ENCODE measurements around the gene TPO.

TPO gene

DNA sequence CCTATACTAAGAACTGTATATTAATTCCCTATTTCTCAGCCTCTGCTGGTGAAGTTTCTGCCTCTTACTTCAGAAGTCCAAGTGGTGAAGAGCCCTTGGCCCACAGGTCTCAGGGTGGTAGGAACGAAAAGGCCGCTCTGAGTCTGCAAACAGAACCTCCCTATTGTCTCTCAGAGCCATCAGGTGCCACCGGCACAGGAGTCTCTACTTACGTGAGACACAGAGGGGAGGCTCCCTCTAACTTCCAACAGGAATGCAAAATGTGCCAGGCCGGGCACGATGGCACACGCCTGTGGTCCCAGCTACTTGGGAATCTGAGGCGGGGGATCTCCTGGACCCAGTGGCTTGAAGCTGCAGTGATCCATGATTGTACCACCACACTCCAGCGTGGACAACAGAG lies 143.0 kb downstream of the TPO start:
- no peak for TF ChIP-seq CTCF (IDR thresholded peaks at IDR 0.05; ENCODE audit: low read depth, low read length)
- no peak for DNase-seq (ENCODE audit: low read depth in 2 of 2)
- no peak overlapping the region for H3K4me3 ChIP-seq (replicated peaks in 1 of 2; ENCODE audit: low read depth in 2 of 2, low read length in 2 of 2)

DNA sequence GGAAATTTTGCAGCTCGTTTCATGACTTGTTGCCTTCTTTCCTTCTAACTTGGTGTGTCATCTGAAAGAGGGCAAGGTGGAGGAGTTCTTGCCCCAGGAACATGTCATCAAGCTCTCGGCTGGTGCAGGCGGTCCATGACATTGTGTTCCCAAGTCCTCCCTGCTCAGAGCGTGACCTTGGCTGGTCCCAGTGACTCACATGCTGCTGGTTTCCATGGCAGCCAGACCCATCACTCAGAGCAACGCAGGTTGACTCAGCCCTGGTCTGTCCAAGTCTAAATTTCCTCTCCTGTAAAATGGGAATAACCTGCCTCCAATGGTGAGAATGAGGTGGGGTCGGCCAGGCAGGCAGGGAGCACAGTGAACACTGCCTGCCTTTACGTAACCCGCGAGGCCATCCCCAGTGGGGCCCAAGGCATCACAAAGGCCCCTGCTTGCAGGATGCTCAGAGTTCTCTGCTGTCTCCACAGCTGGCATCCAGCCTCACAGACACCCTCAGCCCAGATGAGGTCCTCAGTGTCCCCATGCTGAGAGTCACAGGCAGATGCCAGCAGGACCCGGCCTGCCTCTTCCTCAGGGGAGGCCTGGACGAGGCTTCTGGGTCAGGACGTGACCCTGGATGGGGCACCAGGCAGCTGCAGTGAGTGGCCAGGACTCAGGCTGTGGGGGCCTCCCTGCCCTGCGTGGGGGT lies 143.7 kb downstream of the TPO start:
- no peak for TF ChIP-seq CTCF (IDR thresholded peaks at IDR 0.05; ENCODE audit: low read depth, low read length)
- H3K4me3 ChIP-seq (replicated peaks in 1 of 2; ENCODE audit: low read depth in 2 of 2, low read length in 2 of 2) = no peak overlapping the region
- DNase-seq (ENCODE audit: low read depth in 2 of 2) = peak; percentile 52 to 93

DNA sequence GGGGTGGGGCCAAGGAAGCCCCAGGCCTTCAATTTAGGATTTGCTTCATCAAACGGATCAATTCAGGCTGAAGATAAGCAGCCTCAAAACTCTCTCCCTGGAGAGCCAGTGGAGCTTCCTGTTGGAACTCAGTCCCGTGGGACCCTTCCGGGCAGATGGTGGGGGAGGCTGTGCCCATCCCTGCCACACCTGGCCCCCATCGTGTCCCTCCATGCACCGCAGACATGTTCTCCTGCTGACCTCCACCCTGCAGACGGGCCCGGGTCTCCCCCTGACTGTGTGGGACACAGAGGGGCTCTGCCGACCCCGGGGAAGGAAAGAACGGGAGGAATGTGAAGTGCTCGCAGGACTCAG lies 144.2 kb downstream of the TPO start:
- TF ChIP-seq CTCF (IDR thresholded peaks at IDR 0.05; ENCODE audit: low read depth, low read length) = no peak

GRCh38 chr2:1559589-1560175 lies 146.4 kb downstream of the TPO start:
- TF ChIP-seq CTCF (IDR thresholded peaks at IDR 0.05; ENCODE audit: low read depth, low read length) = no peak
- DNase-seq (ENCODE audit: low read depth in 2 of 2) = no peak
- no peak overlapping the region for H3K4me3 ChIP-seq (replicated peaks in 1 of 2; ENCODE audit: low read depth in 2 of 2, low read length in 2 of 2)

More for the DNA sequence above, 144.2 kb downstream of the TPO start:
- no peak for DNase-seq (ENCODE audit: low read depth in 2 of 2)
- H3K4me3 ChIP-seq (replicated peaks in 1 of 2; ENCODE audit: low read depth in 2 of 2, low read length in 2 of 2) = no peak overlapping the region

DNA sequence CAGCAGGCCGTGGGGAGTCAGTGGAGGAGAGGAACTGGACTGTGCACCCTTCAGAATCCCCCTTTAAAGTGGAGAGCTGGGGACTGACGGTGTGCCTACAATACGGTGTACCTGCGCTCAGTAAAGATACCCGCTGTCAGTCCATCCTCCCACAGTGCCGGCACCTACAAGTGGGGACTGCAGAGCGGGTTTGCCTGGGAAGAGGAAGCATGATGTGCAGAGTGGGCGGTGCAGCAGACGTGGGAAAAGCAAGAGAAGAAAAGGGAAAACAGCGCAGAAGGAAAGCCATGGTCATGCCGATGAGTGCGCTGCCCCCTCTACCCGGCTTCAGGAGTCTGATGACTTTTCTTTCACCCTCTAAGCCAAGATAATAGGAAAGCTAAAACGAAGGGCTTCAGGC lies 148.0 kb downstream of the TPO start:
- no peak for TF ChIP-seq CTCF (IDR thresholded peaks at IDR 0.05; ENCODE audit: low read depth, low read length)

DNA sequence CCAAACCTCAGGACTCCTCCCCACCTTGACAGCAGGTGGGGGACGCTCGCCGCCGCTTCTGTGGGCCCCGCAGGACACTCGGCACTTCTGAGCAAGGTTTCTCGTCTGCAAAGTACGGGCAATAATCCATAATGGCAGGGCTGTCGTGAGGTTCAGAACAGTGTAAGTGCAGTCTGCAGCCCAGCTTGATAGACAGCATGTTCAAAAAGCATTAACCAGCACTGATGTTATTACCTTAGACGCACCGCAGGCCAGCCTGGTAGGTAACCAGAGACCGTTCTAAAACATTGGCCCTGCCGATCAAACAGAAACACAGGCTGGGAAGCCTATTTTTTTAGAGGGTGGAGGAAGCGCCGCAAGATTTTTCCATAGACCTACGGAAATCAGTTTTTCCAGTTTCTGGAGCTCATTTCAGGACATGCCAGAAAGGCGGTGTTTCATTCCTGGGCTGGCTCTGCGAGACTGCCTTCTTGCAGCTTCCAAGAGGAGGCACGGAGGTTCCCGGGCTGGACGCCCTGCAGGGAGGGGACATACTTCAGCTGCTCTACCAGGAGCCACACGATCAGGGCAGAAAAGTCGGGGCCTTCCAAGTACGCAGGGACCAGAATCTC lies 148.7 kb downstream of the TPO start:
- no peak for TF ChIP-seq CTCF (IDR thresholded peaks at IDR 0.05; ENCODE audit: low read depth, low read length)
- H3K4me3 ChIP-seq (replicated peaks in 1 of 2; ENCODE audit: low read depth in 2 of 2, low read length in 2 of 2) = no peak overlapping the region
- DNase-seq (ENCODE audit: low read depth in 2 of 2) = no peak

More for the DNA sequence above, 148.0 kb downstream of the TPO start:
- no peak overlapping the region for H3K4me3 ChIP-seq (replicated peaks in 1 of 2; ENCODE audit: low read depth in 2 of 2, low read length in 2 of 2)
- no peak for DNase-seq (ENCODE audit: low read depth in 2 of 2)
